Hepatocyte (in vitro differentiated cells): Measurements from ENCODE around the gene PLEKHD1.

Experiments
- CTCF ChIP-seq: fragments of 200-600 bp; sonication (generic); IDR thresholded peaks from 2 replicates; pipeline ENCODE4 v1.5.1; 2016; ENCODE audit warnings: antibody characterized with exemption, mild to moderate bottlenecking; ENCODE audit not compliant: poor library complexity
- EZH2 ChIP-seq: fragments of 200-600 bp; sonication (generic); IDR thresholded peaks from 2 replicates; pipeline ENCODE4 v1.6.1; 2016; ENCODE audit warnings: antibody characterized with exemption, mild to moderate bottlenecking, borderline replicate concordance

- TF ChIP-seq CTCF (no peak), EZH2 (no peak)
Measured at GRCh38 chr14:69493038-69493437, 8.5 kb downstream of the PLEKHD1 start.
